HEK293T (cell line): ENCODE data around the gene SLC25A1.

ENCODE experiments used
- ARNT ChIP-seq: fragments of 450-650 bp; IDR thresholded peaks from 2 replicates; pipeline ENCODE4 v1.6.1; 2017; ENCODE audit warnings: mild to moderate bottlenecking
- BHLHE40 ChIP-seq: fragments of 450-650 bp; IDR thresholded peaks from 2 replicates; pipeline ENCODE4 v1.6.1; 2016; ENCODE audit warnings: mild to moderate bottlenecking, moderate library complexity, borderline replicate concordance
- CTBP1 ChIP-seq: fragments of 450-650 bp; IDR thresholded peaks from 2 replicates; pipeline ENCODE4 v1.6.1; 2016; ENCODE audit warnings: borderline replicate concordance
- ELF4 ChIP-seq: fragments of 450-650 bp; IDR thresholded peaks from 2 replicates; pipeline ENCODE4 v1.6.1; 2017; ENCODE audit warnings: antibody characterized with exemption
- FOXA1 ChIP-seq: fragments of 450-650 bp; IDR thresholded peaks from 2 replicates; pipeline ENCODE4 v1.6.1; 2016; ENCODE audit warnings: mild to moderate bottlenecking
- FOXK2 ChIP-seq: fragments of 450-650 bp; IDR thresholded peaks from 2 replicates; pipeline ENCODE4 v1.6.1; 2016; ENCODE audit warnings: mild to moderate bottlenecking
- FOXM1 ChIP-seq: fragments of 450-650 bp; IDR thresholded peaks from 2 replicates; pipeline ENCODE4 v1.6.1; 2017; ENCODE audit warnings: mild to moderate bottlenecking, borderline replicate concordance
- HDGF ChIP-seq: fragments of 450-650 bp; IDR thresholded peaks from 2 replicates; pipeline ENCODE4 v1.6.1; 2017; ENCODE audit warnings: antibody characterized with exemption, borderline replicate concordance
- L3MBTL2 ChIP-seq: fragments of 450-650 bp; conservative IDR thresholded peaks from 2 replicates; pipeline ENCODE4 v1.6.1; 2016; ENCODE audit warnings: mild to moderate bottlenecking
- PKNOX1 ChIP-seq: fragments of 450-650 bp; IDR thresholded peaks from 2 replicates; pipeline ENCODE4 v1.6.1; 2016
- SP1 ChIP-seq: fragments of 450-650 bp; IDR thresholded peaks from 2 replicates; pipeline ENCODE4 v1.6.1; 2017
- SUZ12 ChIP-seq: fragments of 450-650 bp; IDR thresholded peaks from 2 replicates; pipeline ENCODE4 v1.6.1; 2016; ENCODE audit warnings: mild to moderate bottlenecking
- TARDBP ChIP-seq: fragments of 450-650 bp; IDR thresholded peaks from 2 replicates; pipeline ENCODE4 v1.6.1; 2016
- ZNF384 ChIP-seq: fragments of 450-650 bp; IDR thresholded peaks from 2 replicates; pipeline ENCODE4 v1.6.1; 2016

- TF ChIP-seq ZNF384 (no peak), HDGF (no peak), CTBP1 (no peak), BHLHE40 (no peak), FOXK2 (no peak), ARNT (no peak), FOXM1 (no peak), SP1 (no peak), FOXA1 (no peak), ELF4 (no peak), TARDBP (no peak), PKNOX1 (no peak), SUZ12 (no peak), L3MBTL2 (no peak)
These were observed 41.6 kb downstream of the SLC25A1 start for GRCh38 chr22:19136915-19137314.
